ENCODE data around the gene CYTH3. TPM values are rescaled to one million over a fixed set of nuclear protein-coding genes. Genes with fewer than 3 reads are reported as not detected.

CYTH3 gene
- total and polyA plus RNA-seq, 2 of the 8 experiments (the other 6 are each of a cell fraction or from before 2014, with no cell fraction given), result 10.3 to 11.9 TPM

DNA sequence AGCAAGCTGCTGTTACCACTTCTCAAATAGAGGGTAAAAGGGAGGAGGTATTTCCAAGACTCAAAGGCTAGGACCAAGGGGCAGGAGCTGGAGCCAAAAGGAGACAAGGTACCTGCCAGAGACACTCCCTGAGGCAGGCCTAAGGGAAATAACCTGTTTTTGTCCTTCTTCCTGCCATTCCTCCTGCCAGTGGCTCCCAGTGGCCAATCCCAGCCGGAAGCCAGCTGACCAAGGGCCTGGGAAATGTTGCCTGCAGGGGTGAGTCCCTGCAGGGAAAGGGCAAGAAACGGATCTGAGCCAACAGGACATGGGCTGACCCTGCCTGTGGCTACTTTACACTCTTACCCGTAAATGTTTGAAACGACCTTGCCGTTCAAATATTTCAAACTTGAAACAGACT is 3.5 kb downstream of the CYTH3 start:
- Histone ChIP-seq H3K4me1 (replicated peaks in 1 of 4; ENCODE audit: control insufficient read depth in 3 of 4, insufficient read depth in 4 of 4, low read length in 3 of 4) (peaks cover 3 to 13% (median 8%) of the 10 kb centered on the region in 4 experiments; a peak in 5 of 7 replicates), H3K9ac (replicated peaks in 1 of 4; ENCODE audit: extremely low read depth in 1 of 4, low read depth in 3 of 4, low read length in 3 of 4) (no peak overlapping the region), H3K79me2 (ENCODE audit: control insufficient read depth in 1 of 2, insufficient read depth in 2 of 2, low read length in 2 of 2) (peaks cover 0 to 24% of the 10 kb centered on the region in 2 experiments; a peak in 1 of 4 replicates), H3K56ac (replicated peaks; ENCODE audit: insufficient read length, low read depth, low read length) (no peak overlapping the region), H2BK20ac (ENCODE audit: low read length) (no peak overlapping the region), H2BK12ac (ENCODE audit: low read depth, low read length) (no peak overlapping the region), H4K91ac (replicated peaks; ENCODE audit: insufficient read length, low read length) (no peak overlapping the region), H2BK15ac (ENCODE audit: low read length) (no peak overlapping the region), H2BK120ac (replicated peaks; ENCODE audit: low read depth, low read length) (no peak overlapping the region), H4K8ac (ENCODE audit: extremely low read depth, insufficient read depth, low read length) (no peak overlapping the region), H3K36me3 (ENCODE audit: control insufficient read depth in 2 of 4, insufficient read depth in 4 of 4, low read length in 3 of 4) (no peaks in the 10 kb centered on the region), H3K27me3 (replicated peaks in 1 of 4; ENCODE audit: control insufficient read depth in 3 of 4, extremely low read depth in 1 of 4, insufficient read depth in 3 of 4, low read length in 3 of 4) (peaks cover 0 to 9% (median 6%) of the 10 kb centered on the region in 4 experiments; a peak in 4 of 7 replicates), H3K14ac (ENCODE audit: insufficient read length) (no peak overlapping the region), H3K4me2 (ENCODE audit: insufficient read depth in 1 of 2, low read depth in 2 of 2, low read length in 2 of 2) (no peak overlapping the region), H3K23ac (ENCODE audit: insufficient read length) (no peak overlapping the region), H4K20me1 (replicated peaks in 1 of 2; ENCODE audit: control insufficient read depth in 1 of 2, insufficient read depth in 2 of 2, low read length in 2 of 2) (peaks cover 4 to 12% of the 10 kb centered on the region in 2 experiments), H4K5ac (ENCODE audit: insufficient read length, low read depth, low read length) (no peak overlapping the region), H3K23me2 (ENCODE audit: low read depth, low read length) (peaks cover 12% of the 10 kb centered on the region; the same call in 1 of the 2 replicates), H2BK5ac (ENCODE audit: low read depth, low read length) (no peak overlapping the region), H2AFZ (ENCODE audit: low read length) (no peak overlapping the region), H2AK5ac (ENCODE audit: low read depth, low read length) (no peak overlapping the region), H3K18ac (ENCODE audit: extremely low read depth, low read length) (no peak overlapping the region), H3K27ac (ENCODE audit: low read depth, low read length) (no peak overlapping the region), H3K79me1 (ENCODE audit: low read depth, low read length) (peaks cover 13% of the 10 kb centered on the region; the same call in 1 of the 2 replicates), H3K9me3 (ENCODE audit: insufficient read depth in 2 of 2, low read depth in 1 of 2, low read length in 1 of 2) (no peaks in the 10 kb centered on the region), H3K4ac (replicated peaks; ENCODE audit: insufficient read length, low read depth, low read length) (no peak overlapping the region), H3K4me3 (ENCODE audit: extremely low read depth in 1 of 4, insufficient read depth in 2 of 4, low read depth in 3 of 4, low read length in 4 of 4) (no peak overlapping the region)
- TF ChIP-seq SIN3A (conservative IDR thresholded peaks at IDR 0.05 in 1 of 2, IDR thresholded peaks at IDR 0.05 in 1 of 2; ENCODE audit: low read depth in 1 of 2, low read length in 2 of 2), result no peak
- no peak for TF ChIP-seq PHF8 (conservative IDR thresholded peaks at IDR 0.05; ENCODE audit: low read depth, low read length)
- no peak for TF ChIP-seq BCL11A (IDR thresholded peaks at IDR 0.05; ENCODE audit: low read depth in 2 of 2, low read length in 2 of 2)
- no peak for TF ChIP-seq RBBP5 (IDR thresholded peaks at IDR 0.05; ENCODE audit: borderline replicate concordance, low read depth, low read length)
- no peak for TF ChIP-seq SRF (IDR thresholded peaks at IDR 0.05; ENCODE audit: low read depth, low read length)
- TF ChIP-seq TAF7 (optimal IDR thresholded peaks at IDR 0.05; ENCODE audit: borderline replicate concordance, low read depth, low read length), result no peak
- TF ChIP-seq TCF12 (IDR thresholded peaks at IDR 0.05; ENCODE audit: low read depth, low read length), result no peak
- TF ChIP-seq RAD21 (IDR thresholded peaks at IDR 0.05 in 1 of 2, conservative IDR thresholded peaks at IDR 0.05 in 1 of 2; ENCODE audit: low read depth in 2 of 2, low read length in 2 of 2), result no peak
- no peak for TF ChIP-seq EP300 (IDR thresholded peaks at IDR 0.05; ENCODE audit: borderline replicate concordance in 1 of 2, low read depth in 2 of 2, low read length in 2 of 2)
- TF ChIP-seq KDM5A (IDR thresholded peaks at IDR 0.05; ENCODE audit: low read length), result no peak
- no peak for TF ChIP-seq CBX8 (IDR thresholded peaks at IDR 0.05; ENCODE audit: borderline replicate concordance, low read depth, low read length)
- no peak for TF ChIP-seq SIRT6 (IDR thresholded peaks at IDR 0.05; ENCODE audit: low read length)
- TF ChIP-seq EGR1 (IDR thresholded peaks at IDR 0.05; ENCODE audit: borderline replicate concordance, low read depth, low read length), result no peak
- ChIA-PET POLR2A (ENCODE audit: partially characterized antibody) (interaction anchor here (1.3 to 1.6 kb wide), 2 partner anchors 16 to 34 kb away, joined by 3 read pairs; no protein-coding TSS in a partner anchor), CTCF (ENCODE audit: partially characterized antibody) (interaction anchor here (0.6 to 2.7 kb wide), 11 partner anchors 11 to 161 kb away, joined by 3 to 13 read pairs (median 3); no protein-coding TSS in a partner anchor)
- 77% methylated on average over 5 of the region's 5 CpGs; no CpG with 5 or more reads in 1 of the 2 experiments for WGBS, 2 experiments (ENCODE audit: extremely low coverage in 1 of 2, insufficient coverage in 1 of 2, insufficient read length in 1 of 2, insufficient replicate concordance in 2 of 2, low coverage in 1 of 2, low lambda C conversion rate in 2 of 2, missing lambda C conversion rate in 1 of 2)
- DNase-seq (ENCODE audit: low read depth in 1 of 2, low spot score in 2 of 2) (no peak), FAIRE-seq (no peak)

Measured in H1 (cell line).